ENCODE measurements around the gene SHROOM3. TPM values are rescaled to one million over a fixed set of nuclear protein-coding genes. Genes with fewer than 3 reads are reported as not detected.
"Not testable (repeated sequence)": the region's sequence is repeated elsewhere in the genome, so short reads cannot be mapped to it uniquely, and the experiment has no call there.

Gene SHROOM3
- total RNA-seq, 1 donor from 2014 or later = 0.51 TPM

GRCh38 chr4:76726631-76727030, 291.6 kb downstream of the SHROOM3 start:
- DNase-seq = no peak

DNA sequence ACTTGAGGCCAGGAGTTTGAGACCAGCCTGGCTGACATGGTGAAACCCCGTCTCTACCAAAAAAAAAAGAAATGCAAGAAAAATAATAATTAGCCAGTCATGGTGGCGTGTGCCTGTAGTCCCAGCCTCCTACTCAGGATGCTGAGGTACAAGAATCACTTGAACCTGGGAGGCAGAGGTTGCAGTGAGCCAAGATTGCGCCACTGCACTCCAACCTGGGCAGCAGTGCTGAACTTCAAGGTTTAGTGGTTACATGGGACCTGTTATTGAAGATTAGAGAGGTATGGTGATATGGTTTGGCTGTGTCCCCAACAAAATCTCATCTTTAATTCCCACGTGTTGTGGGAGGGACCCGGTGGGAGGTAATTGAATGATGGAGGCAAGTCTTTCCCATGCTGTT, 292.9 kb downstream of the SHROOM3 start:
- DNase-seq = not testable (repeated sequence)

DNA sequence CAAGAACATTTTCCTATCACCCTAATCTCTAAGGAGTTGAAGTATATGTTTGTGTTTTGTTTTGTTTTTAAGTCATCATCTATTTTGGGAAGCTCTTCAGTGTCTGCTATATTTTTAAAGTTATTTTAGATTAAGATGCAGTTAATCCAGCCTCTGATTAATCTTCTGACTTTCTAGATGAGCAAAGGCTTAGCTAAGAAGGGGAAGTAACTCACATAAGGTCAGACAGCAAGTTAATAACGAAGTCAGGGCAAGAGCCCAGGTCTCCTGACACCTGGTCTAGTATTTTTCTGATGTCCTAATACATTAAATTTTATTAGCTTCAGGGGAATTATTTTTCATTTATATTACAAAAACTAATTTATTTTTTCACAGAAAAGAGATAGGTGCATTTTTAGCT, 294.4 kb downstream of the SHROOM3 start:
- DNase-seq = no peak

DNA sequence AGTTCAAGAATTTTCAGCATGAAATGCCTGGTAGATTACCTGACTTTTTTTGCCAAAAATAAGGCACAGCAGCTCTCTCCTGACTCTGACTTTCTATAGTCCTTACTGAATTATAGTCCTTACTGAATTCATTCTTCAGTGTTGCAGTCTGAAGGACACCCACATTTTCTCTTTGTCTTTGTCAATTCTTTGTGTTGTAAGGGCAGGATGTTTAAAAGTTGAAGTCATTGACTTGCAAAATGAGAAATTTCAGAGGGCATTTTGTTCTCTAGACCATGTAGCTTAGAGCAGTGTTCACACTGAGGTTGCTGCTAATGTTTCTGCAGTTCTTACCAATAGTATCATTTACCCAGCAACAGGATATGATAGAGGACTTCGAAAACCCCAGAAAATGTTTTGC, 295.0 kb downstream of the SHROOM3 start:
- no peak for DNase-seq

DNA sequence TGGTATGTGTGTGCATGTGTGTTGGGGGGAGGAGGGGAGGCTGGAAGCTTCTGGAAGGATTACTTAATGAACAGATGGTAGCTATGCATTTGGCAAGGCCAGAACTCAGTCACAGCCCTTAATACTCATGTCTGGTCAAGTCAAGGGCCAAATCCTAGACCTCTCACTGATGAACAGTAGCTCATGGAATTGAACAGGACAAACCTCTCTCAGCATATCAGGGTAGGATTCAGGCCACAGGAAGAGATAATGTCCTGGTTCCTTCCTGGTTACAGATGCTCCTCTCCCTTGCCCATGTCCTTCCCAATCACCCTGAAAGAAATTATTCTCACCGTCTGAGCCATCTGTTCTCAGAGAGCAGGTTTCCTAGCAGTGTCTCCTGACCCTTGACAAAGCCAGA, 297.2 kb downstream of the SHROOM3 start:
- no peak for DNase-seq

DNA sequence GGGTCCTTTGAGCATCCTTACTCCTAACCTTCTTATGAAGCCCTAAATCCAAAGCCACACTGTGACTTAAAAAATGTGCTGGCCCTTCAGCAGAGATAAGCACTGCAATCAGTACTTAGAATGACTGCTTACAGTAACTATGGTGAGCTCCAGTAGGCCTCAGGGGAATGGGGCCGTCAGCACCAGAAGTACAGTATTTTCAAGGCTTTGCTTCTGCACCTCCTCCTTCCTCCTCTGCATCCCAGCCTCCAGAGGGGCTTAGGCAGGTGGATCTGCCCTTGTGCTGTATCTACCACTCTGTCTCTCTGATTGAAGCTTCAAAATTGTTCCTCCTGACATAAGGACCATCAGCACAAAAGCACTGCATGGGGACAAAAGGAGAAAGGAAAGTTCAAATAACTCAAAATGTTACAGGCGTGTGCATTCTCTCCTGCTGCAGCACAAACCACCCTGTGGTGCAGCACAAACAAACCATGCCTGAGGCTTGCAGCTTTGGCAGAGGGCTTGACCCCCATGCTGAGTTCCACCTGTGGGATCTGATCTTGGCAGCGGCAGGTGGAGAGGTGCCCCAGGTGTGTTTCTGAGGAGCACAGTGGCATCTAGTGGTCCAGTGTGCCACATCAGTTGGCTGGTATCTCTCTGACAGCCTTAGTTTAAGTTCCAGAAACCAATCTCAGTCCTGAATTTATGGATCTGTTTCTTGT, 298.2 kb downstream of the SHROOM3 start:
- no peak for DNase-seq

DNA sequence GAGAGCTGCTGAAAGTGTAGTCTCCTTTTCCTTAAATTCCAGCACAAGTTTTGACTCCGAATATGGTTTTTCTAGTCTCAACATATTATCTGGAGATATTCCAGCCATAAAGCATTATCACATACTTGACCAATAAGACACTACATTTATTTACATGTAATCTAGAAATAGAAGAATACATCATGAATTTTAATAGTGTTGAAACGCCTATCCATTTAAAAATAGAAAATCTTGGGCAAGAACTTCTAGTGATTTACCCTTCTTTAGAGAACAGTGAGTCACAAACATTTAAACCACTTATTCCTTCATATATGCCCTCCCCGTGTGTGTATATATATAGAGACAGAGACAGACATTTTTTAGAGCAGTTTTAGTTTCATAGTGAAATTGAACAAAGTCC, 301.4 kb downstream of the SHROOM3 start:
- DNase-seq = no peak

GRCh38 chr4:76737180-76737579, 302.2 kb downstream of the SHROOM3 start:
- DNase-seq = no peak

DNA sequence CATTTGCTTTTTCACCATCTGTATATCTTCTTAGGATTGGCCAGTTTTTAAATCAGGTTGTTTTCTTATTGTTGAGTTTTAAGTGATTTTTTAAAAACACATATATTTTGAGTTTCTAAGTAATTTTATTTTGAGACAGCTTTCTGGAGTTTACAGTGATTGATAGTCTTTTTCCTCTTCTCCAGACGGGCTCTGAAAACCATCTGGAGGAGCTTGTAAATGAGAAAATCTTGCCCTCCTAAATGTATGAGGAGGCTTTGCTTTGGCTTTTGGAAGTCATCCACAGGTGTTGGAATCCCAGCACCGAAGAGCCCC, 302.7 kb downstream of the SHROOM3 start:
- no peak for DNase-seq

- DNase-seq = no peak
These were observed 303.3 kb downstream of the SHROOM3 start for GRCh38 chr4:76738086-76738931.

- no peak for DNase-seq
These were observed 305.2 kb downstream of the SHROOM3 start for GRCh38 chr4:76740192-76740591.

DNA sequence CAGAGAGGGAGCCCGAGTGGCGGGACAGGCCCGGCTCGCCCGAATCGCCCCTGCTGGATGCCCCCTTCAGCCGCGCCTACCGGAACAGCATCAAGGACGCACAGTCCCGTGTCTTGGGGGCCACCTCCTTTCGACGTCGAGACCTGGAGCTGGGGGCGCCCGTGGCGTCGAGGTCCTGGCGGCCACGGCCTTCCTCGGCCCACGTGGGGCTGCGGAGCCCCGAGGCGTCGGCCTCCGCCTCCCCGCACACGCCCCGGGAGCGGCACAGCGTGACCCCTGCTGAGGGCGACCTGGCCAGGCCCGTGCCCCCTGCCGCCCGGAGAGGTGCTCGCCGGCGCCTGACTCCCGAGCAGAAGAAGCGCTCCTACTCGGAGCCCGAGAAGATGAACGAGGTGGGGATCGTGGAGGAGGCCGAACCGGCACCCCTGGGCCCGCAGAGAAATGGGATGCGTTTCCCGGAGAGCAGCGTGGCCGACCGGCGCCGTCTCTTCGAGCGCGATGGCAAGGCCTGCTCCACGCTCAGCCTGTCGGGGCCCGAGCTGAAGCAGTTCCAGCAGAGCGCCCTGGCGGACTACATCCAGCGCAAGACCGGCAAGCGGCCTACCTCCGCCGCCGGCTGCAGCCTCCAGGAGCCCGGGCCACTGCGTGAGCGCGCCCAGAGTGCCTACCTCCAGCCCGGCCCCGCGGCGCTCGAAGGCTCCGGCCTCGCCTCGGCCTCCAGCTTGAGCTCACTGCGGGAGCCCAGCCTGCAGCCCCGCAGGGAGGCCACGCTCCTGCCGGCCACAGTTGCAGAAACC, 306.0 kb downstream of the SHROOM3 start:
- no peak for DNase-seq

GRCh38 chr4:76741663-76742020, 306.6 kb downstream of the SHROOM3 start:
- DNase-seq = no peak

GRCh38 chr4:76744241-76744921, 309.4 kb downstream of the SHROOM3 start:
- peak; percentile 81 for DNase-seq

GRCh38 chr4:76745240-76745639, 310.2 kb downstream of the SHROOM3 start:
- no peak for DNase-seq

GRCh38 chr4:76747563-76747962, 312.5 kb downstream of the SHROOM3 start:
- DNase-seq = no peak

GRCh38 chr4:76748649-76749048, 313.6 kb downstream of the SHROOM3 start:
- DNase-seq = peak; percentile 74

DNA sequence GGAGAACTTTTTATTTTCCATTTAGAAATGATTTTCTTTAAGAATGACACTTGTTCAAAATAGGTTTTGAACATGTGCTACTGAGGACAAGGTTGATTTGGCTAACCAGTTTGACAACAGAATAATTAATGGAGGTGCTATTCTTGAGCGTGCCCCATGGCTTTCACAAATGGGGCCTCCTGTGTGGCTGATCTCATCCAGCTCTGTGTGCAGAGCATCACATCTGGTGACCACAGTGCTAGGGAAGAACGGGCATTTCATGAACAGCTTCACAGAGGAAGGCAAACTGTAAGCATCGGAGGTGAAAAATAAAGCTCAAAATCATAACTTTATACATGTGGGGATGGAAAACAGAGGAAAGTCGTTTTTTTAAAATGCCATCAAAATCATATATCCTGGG, 314.3 kb downstream of the SHROOM3 start:
- DNase-seq = no peak

DNA sequence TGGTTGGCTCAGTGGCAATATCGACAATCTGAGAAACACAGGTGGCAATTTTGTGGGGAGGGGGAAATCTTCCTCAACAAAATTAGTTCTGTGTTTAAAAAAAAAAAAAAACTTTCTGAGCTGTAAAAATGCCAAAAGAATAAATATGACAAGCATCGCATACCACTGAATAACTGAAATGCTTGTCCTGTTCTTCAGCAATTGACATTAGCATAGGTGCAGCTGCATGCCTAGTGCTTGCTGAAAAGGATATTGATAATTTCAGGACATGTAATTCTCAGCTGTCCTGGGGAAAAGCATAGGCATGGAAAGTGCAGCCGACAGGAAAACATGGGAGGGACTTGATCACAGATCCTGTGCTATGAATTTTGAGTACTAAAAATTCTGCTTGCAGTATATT, 315.7 kb downstream of the SHROOM3 start:
- DNase-seq = no peak

DNA sequence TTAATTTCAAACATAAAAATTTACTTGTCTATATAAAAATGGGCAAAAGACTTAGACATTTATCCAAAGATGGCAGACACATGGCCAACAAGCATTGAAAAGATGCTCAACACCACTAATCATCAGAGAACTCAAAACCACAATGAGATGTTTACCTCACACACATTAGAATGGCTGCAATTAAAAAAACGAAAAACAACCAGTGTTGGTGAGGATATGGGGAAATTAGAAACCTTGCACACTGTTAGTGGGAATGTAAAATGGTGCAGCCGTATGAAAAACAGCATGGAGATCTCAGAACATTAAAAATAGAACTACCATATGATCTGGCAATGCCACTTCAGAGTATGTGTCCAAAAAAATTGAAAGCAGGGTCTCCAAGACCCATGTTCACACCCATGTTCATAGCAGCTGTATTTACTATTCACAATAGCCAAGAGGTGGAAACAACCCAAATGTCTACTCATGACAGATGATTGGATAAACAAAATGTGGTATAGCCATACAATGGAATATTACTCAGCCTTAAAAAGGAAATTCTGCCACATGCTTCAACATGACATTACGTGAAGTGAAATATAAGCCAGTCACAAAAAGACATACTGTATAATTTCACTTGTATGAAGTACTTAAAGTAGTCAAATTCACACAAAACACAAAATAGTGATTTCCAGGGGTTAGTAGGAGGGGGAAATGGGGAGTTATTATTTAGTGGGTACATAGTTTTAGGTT, 316.7 kb downstream of the SHROOM3 start:
- DNase-seq = no peak

DNA sequence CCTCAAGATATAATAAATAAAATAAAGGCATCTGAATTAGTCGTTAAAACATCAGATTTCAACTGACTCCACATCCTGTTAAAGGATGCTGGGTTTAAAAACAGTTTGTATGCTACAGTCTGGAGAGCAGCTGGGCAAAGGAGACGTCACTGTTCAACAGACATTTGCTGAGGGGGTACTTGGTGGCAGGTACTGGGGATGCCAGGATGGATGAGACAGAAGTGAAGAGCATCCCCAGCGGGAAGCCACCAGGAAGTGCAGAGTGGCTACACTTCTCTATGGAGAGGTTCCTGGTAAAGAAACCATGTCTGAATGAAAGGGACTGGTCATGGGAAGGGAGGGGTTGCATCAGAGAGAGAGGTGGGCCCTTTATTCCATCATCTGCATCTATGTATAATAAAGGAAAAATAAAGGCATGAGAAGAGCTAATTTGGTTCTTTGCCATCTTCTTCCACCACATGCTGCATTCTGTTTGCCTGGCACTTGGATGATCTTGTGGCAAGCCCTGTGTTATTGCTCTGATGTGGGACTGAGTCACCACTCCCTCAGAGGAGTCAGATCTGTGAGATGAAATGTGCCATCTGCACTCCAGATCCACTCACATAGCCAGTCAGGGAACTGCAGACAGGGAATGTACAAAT, 318.0 kb downstream of the SHROOM3 start:
- peak; percentile 75 for DNase-seq

DNA sequence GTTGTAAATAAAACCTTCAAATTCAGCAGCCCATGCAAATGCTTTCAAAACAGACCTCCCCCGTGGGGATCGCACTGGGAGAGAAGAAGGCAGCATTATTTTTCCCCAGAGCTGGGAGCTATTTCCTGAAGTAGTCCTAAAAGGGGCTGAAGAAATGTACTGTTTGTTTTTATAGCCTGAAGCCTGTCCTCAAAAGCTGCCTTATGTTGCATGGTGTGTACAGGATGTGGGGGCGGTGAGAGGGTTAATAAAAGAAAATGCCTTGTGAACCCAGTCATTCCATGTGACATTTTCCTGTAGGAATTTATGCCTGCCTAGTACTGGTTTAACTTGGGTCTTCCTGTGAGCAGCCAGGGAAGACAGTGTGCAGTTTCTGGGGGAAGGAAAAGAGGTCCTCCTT, 318.8 kb downstream of the SHROOM3 start:
- peak; percentile 78 for DNase-seq
